HepG2 (cell line): ENCODE data around the gene PRKCG. TPM values are rescaled to one million over a fixed set of nuclear protein-coding genes. Genes with fewer than 3 reads are reported as not detected.

ENCODE experiments used
- AGO2 ChIP-seq: fragments of 200-400 bp; formaldehyde crosslinking; optimal IDR thresholded peaks from 2 replicates; pipeline ENCODE3; 2017; ENCODE audit warnings: mild to moderate bottlenecking, low read depth, low read length, moderate library complexity
- DBP ChIP-seq: sonication (generic); formaldehyde crosslinking; IDR thresholded peaks from 2 replicates; pipeline ENCODE4 v1.4.0; 2020; ENCODE audit warnings: missing genetic modification reagents; ENCODE audit errors: not compliant biosample characterization
- ETV6 ChIP-seq: sonication (generic); formaldehyde crosslinking; conservative IDR thresholded peaks from 2 replicates; pipeline ENCODE4 v1.4.0; 2020; ENCODE audit warnings: missing genetic modification reagents
- FOXP1 ChIP-seq, 2 experiments: fragments of 450-650 bp in 1 of 2; IDR thresholded peaks; 2 replicates each; pipeline ENCODE4 v1.6.1; 2017 to 2018; ENCODE audit warnings: antibody characterized with exemption in 1 of 2
- GTF2F1 ChIP-seq: fragments of 150-350 bp; IDR thresholded peaks from 2 replicates; pipeline ENCODE4 v1.6.1; 2014; ENCODE audit warnings: low read length
- HNRNPH1 ChIP-seq: fragments of 200-400 bp; formaldehyde crosslinking; optimal IDR thresholded peaks from 2 replicates; pipeline ENCODE3; 2017; ENCODE audit warnings: mild to moderate bottlenecking, low read depth, low read length
- IKZF4 ChIP-seq: sonication (generic); formaldehyde crosslinking; IDR thresholded peaks from 2 replicates; pipeline ENCODE4 v1.5.1; 2020; ENCODE audit warnings: borderline replicate concordance, mild to moderate bottlenecking, low read depth, missing genetic modification reagents; ENCODE audit errors: not compliant biosample characterization
- IRX3 ChIP-seq: sonication (generic); formaldehyde crosslinking; IDR thresholded peaks from 2 replicates; pipeline ENCODE4 v1.8.1; 2023; ENCODE audit warnings: mild to moderate bottlenecking, low read depth, missing genetic modification reagents, borderline replicate concordance
- KAT2B ChIP-seq: fragments of 150-350 bp; IDR thresholded peaks from 2 replicates; pipeline ENCODE4 v1.6.1; 2014; ENCODE audit warnings: low read depth, low read length, borderline replicate concordance
- LRRFIP1 ChIP-seq: sonication (generic); formaldehyde crosslinking; conservative IDR thresholded peaks from 2 replicates; pipeline ENCODE4 v1.4.0; 2020; ENCODE audit warnings: missing genetic modification reagents
- MIER2 ChIP-seq: IDR thresholded peaks from 2 replicates; pipeline ENCODE4 v1.6.1; 2016; ENCODE audit warnings: missing biosample characterization, missing genetic modification reagents
- NFYC ChIP-seq: IDR thresholded peaks from 2 replicates; pipeline ENCODE4 v1.6.1; 2016; ENCODE audit warnings: missing genetic modification reagents, missing compliant biosample characterization
- PAX8 ChIP-seq: sonication (generic); formaldehyde crosslinking; IDR thresholded peaks from 2 replicates; pipeline ENCODE4 v1.8.0; 2022; ENCODE audit warnings: mild to moderate bottlenecking, missing genetic modification reagents, borderline replicate concordance
- SALL2 ChIP-seq: sonication (generic); formaldehyde crosslinking; IDR thresholded peaks from 2 replicates; pipeline ENCODE4 v1.8.1; 2023; ENCODE audit warnings: mild to moderate bottlenecking, missing genetic modification reagents, inconsistent platforms
- ZFP36L2 ChIP-seq: sonication (generic); formaldehyde crosslinking; IDR thresholded peaks from 2 replicates; pipeline ENCODE4 v1.4.0; 2020; ENCODE audit warnings: missing genetic modification reagents
- ZFY ChIP-seq: sonication (generic); formaldehyde crosslinking; IDR thresholded peaks from 2 replicates; pipeline ENCODE4 v1.4.0; 2020; ENCODE audit warnings: missing genetic modification reagents
- ZNF256 ChIP-seq: sonication (generic); formaldehyde crosslinking; conservative IDR thresholded peaks from 2 replicates; pipeline ENCODE4 v1.4.0; 2020; ENCODE audit warnings: missing genetic modification reagents
- ZNF282 ChIP-seq: fragments of 450-650 bp; IDR thresholded peaks from 2 replicates; pipeline ENCODE4 v1.6.1; 2018; ENCODE audit not compliant: partially characterized antibody
- ZNF350 ChIP-seq: sonication (generic); formaldehyde crosslinking; IDR thresholded peaks from 2 replicates; pipeline ENCODE4 v1.4.0; 2020; ENCODE audit warnings: mild to moderate bottlenecking, low read depth, missing genetic modification reagents, borderline replicate concordance
- ZNF451 ChIP-seq: sonication (generic); formaldehyde crosslinking; IDR thresholded peaks from 2 replicates; pipeline ENCODE4 v1.5.0; 2020; ENCODE audit warnings: mild to moderate bottlenecking, missing genetic modification reagents
- ZNF737 ChIP-seq: sonication (generic); formaldehyde crosslinking; IDR thresholded peaks from 2 replicates; pipeline ENCODE4 v1.5.0; 2020; ENCODE audit warnings: missing genetic modification reagents, mild to moderate bottlenecking, borderline replicate concordance
- ZNF768 ChIP-seq: sonication (generic); formaldehyde crosslinking; IDR thresholded peaks from 2 replicates; pipeline ENCODE4 v1.4.0; 2020; ENCODE audit warnings: missing genetic modification reagents
- ZNF839 ChIP-seq: sonication (generic); formaldehyde crosslinking; IDR thresholded peaks from 2 replicates; pipeline ENCODE4 v1.4.0; 2020; ENCODE audit warnings: missing genetic modification reagents, mild to moderate bottlenecking, borderline replicate concordance
- ZNF850 ChIP-seq: sonication (generic); formaldehyde crosslinking; conservative IDR thresholded peaks from 2 replicates; pipeline ENCODE4 v1.9.0; 2021; ENCODE audit warnings: mild to moderate bottlenecking, missing genetic modification reagents
- polyA plus RNA-seq, 8 experiments: library from polyadenylated mRNA; depleted of rRNA in 3 of 8; stranded (reverse) in 7 of 8; unstranded in 1 of 8; fragments of >200 nt; fragmentation: Illumina TruSeq in 4 of 8; extraction: Trizol in 4 of 8; gene quantifications; 2 replicates each; pipeline versions ENCODE4 v1.2.1 to v1.2.3, GENCODE V29; 2011 to 2016; ENCODE audit warnings: low read depth in 4 of 8, missing spikeins in 1 of 8, mixed read lengths in 1 of 8; ENCODE audit not compliant: insufficient read depth in 1 of 8
- total RNA-seq, 5 experiments: library from RNA; depleted of rRNA; stranded (reverse); fragments of >200 nt; fragmentation: Illumina TruSeq; extraction: Trizol; gene quantifications; 2 replicates each; pipeline ENCODE4 v1.2.3, GENCODE V29; 2016; ENCODE audit warnings: low read depth in 1 of 5
- TF ChIP-seq, protein P1 (sequence below), 2 experiments: IDR thresholded peaks; 2 replicates each; pipeline ENCODE4 v1.6.1; 2011 to 2012; ENCODE audit warnings: low read length in 2 of 2, borderline replicate concordance in 1 of 2, low read depth in 1 of 2, mild to moderate bottlenecking in 1 of 2, moderate library complexity in 1 of 2

Gene PRKCG
- total and polyA plus RNA-seq, 2 of the 13 experiments (the other 11 are each of a cell fraction or from before 2014, with no cell fraction given): 0.02 to 0.03 TPM

GRCh38 chr19:53864308-53864836 is 17.6 kb upstream of the PRKCG start (continued):
- no peak for TF ChIP-seq AGO2
- no peak for TF ChIP-seq ZNF839 (CRISPR knock-in tag)
- no peak; the same call in 1 of the 2 replicates for TF ChIP-seq SALL2
- TF ChIP-seq IKZF4 (CRISPR knock-in tag): no peak
- no peak for TF ChIP-seq IRX3 (CRISPR knock-in tag)
- no peak for TF ChIP-seq ZNF737 (CRISPR knock-in tag)
- TF ChIP-seq ZNF768: no peak
- TF ChIP-seq DBP (CRISPR knock-in tag): no peak
- no peak for TF ChIP-seq KAT2B
- no peak for TF ChIP-seq ZFP36L2 (CRISPR knock-in tag)
- TF ChIP-seq ZNF256 (CRISPR knock-in tag): no peak
- TF ChIP-seq ZNF451 (CRISPR knock-in tag): no peak
- peak; percentile 63 for TF ChIP-seq ZNF350
- TF ChIP-seq ETV6 (CRISPR knock-in tag): peak; percentile 58; the same call in 1 of the 2 replicates
- TF ChIP-seq, protein P1, sequence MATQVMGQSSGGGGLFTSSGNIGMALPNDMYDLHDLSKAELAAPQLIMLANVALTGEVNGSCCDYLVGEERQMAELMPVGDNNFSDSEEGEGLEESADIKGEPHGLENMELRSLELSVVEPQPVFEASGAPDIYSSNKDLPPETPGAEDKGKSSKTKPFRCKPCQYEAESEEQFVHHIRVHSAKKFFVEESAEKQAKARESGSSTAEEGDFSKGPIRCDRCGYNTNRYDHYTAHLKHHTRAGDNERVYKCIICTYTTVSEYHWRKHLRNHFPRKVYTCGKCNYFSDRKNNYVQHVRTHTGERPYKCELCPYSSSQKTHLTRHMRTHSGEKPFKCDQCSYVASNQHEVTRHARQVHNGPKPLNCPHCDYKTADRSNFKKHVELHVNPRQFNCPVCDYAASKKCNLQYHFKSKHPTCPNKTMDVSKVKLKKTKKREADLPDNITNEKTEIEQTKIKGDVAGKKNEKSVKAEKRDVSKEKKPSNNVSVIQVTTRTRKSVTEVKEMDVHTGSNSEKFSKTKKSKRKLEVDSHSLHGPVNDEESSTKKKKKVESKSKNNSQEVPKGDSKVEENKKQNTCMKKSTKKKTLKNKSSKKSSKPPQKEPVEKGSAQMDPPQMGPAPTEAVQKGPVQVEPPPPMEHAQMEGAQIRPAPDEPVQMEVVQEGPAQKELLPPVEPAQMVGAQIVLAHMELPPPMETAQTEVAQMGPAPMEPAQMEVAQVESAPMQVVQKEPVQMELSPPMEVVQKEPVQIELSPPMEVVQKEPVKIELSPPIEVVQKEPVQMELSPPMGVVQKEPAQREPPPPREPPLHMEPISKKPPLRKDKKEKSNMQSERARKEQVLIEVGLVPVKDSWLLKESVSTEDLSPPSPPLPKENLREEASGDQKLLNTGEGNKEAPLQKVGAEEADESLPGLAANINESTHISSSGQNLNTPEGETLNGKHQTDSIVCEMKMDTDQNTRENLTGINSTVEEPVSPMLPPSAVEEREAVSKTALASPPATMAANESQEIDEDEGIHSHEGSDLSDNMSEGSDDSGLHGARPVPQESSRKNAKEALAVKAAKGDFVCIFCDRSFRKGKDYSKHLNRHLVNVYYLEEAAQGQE (IDR thresholded peaks at IDR 0.05; ENCODE audit: borderline replicate concordance in 1 of 2, low read depth in 1 of 2, low read length in 2 of 2): peak in 1 of 2 experiments; percentile 73; a peak in 1 of 4 replicates
- no peak for TF ChIP-seq LRRFIP1 (CRISPR knock-in tag)
- TF ChIP-seq ZNF282: no peak
- no peak for TF ChIP-seq NFYC (CRISPR knock-in tag)
- TF ChIP-seq HNRNPH1: no peak
- TF ChIP-seq ZFY: no peak
- peak; percentile 77; the same call in 1 of the 2 replicates for TF ChIP-seq FOXP1 (IDR thresholded peaks at IDR 0.05)
- peak; percentile 96 for TF ChIP-seq FOXP1 (CRISPR knock-in tag; IDR thresholded peaks at IDR 0.05)
- TF ChIP-seq ZNF850 (CRISPR knock-in tag): no peak
- peak; percentile 76; the same call in 1 of the 2 replicates for TF ChIP-seq MIER2
- no peak for TF ChIP-seq GTF2F1
- TF ChIP-seq PAX8 (CRISPR knock-in tag): no peak
